Vagina (tissue), 2 donors: ENCODE data around the gene CASKIN1. TPM values are rescaled to one million over a fixed set of nuclear protein-coding genes. Genes with fewer than 3 reads are reported as not detected.
"Not testable (repeated sequence)": the region's sequence is repeated elsewhere in the genome, so short reads cannot be mapped to it uniquely, and the experiment has no call there.

ENCODE experiments used
- DNase-seq, 2 donors: peaks; one replicate each; pipeline ENCODE4 v3.0.0-alpha.2; 2017; ENCODE audit errors: extremely low spot score in 2 of 2
- H3K27ac ChIP-seq: fragments of 200-600 bp; sonication (generic); one replicate; pipeline ENCODE4 v1.5.1; 2019
- H3K27me3 ChIP-seq: fragments of 200-600 bp; sonication (generic); one replicate; pipeline ENCODE4 v1.5.1; 2019
- H3K36me3 ChIP-seq, 2 donors: fragments of 200-600 bp; sonication (generic); one replicate each; pipeline ENCODE4 v1.5.1; 2017 to 2019
- H3K4me1 ChIP-seq: fragments of 200-600 bp; sonication (generic); one replicate; pipeline ENCODE4 v1.5.1; 2019
- H3K4me3 ChIP-seq, 2 donors: fragments of 200-600 bp; sonication (generic); 1 replicate in 1 of 2; 2 replicates in 1 of 2; pipeline ENCODE4 v1.5.1; 2016 to 2019
- H3K9me3 ChIP-seq: fragments of 200-600 bp; sonication (generic); one replicate; pipeline ENCODE4 v1.5.1; 2019
- POLR2A ChIP-seq, 2 donors: fragments of 450-650 bp; IDR thresholded peaks; one replicate each; pipeline ENCODE4 v1.6.1; 2017; ENCODE audit warnings: antibody characterized with exemption in 2 of 2, mild to moderate bottlenecking in 2 of 2, moderate library complexity in 2 of 2
- POLR2AphosphoS5 ChIP-seq, 2 donors: sonication (generic); formaldehyde crosslinking; IDR thresholded peaks; one replicate each; pipeline ENCODE4 v1.9.0; 2017; ENCODE audit warnings: antibody characterized with exemption in 2 of 2, mild to moderate bottlenecking in 2 of 2, low read depth in 1 of 2; ENCODE audit not compliant: insufficient read depth in 1 of 2
- intact Hi-C: fragments of 100-400 bp; cut with DNase I; formaldehyde crosslinking; loops from one replicate; pipeline ENCODE4 v1.15.1; 2023
- total RNA-seq: library from RNA; depleted of rRNA; stranded (reverse); fragments of >200 nt; gene quantifications from one replicate; pipeline ENCODE4 v1.2.3, GENCODE V29; 2016
- TF ChIP-seq, protein P1 (sequence below), 3 experiments: fragments of 450-650 bp in 2 of 3; fragments of 200-600 bp in 1 of 3; sonication (generic) in 1 of 3; IDR thresholded peaks; one replicate each; pipeline ENCODE4 v1.5.1; 2017 to 2019; ENCODE audit warnings: antibody characterized with exemption in 3 of 3, mild to moderate bottlenecking in 2 of 3, moderate library complexity in 2 of 3

CASKIN1 gene
- total RNA-seq, 1 donor from 2014 or later = 0.25 TPM

DNA sequence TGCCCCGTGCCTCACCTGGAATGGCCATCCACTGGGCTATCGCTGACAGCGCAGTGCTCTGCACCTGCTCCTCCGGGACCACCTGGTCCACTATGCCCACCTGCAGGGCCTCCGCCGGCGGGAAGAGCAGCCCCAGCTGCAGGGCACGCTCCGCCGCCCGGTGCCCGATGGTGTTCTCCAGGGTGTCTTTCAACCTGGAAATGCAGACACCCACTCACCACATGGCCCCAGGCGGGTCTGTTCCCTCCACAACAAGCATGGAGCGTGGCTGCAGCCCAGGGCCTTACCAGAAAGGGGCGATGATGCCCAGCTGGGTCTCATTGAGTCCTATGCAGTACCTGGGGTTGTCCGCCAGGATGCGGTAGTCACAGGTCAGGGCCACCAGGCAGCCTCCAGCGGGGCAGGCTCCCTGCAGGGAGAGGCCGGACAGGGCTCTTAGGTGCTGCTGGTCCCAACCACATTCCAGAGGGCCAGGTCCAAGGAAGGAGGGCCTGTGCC, 46.7 kb upstream of the CASKIN1 start:
- peaks cover 0 to 40% of the 10 kb centered on the region in 2 donors for H3K36me3 ChIP-seq
- DNase-seq = no peak
- H3K27ac ChIP-seq = no peak overlapping the region
- no peaks in the 10 kb centered on the region for H3K4me1 ChIP-seq
- no peaks in the 10 kb centered on the region for H3K27me3 ChIP-seq
- H3K4me3 ChIP-seq = no peak overlapping the region
- intact Hi-C loops = no loop called here
- TF ChIP-seq POLR2A (IDR thresholded peaks at IDR 0.05) (no peak), POLR2AphosphoS5 (IDR thresholded peaks at IDR 0.05; ENCODE audit: insufficient read depth in 1 of 2, low read depth in 1 of 2) (no peak)
- TF ChIP-seq, protein P1, sequence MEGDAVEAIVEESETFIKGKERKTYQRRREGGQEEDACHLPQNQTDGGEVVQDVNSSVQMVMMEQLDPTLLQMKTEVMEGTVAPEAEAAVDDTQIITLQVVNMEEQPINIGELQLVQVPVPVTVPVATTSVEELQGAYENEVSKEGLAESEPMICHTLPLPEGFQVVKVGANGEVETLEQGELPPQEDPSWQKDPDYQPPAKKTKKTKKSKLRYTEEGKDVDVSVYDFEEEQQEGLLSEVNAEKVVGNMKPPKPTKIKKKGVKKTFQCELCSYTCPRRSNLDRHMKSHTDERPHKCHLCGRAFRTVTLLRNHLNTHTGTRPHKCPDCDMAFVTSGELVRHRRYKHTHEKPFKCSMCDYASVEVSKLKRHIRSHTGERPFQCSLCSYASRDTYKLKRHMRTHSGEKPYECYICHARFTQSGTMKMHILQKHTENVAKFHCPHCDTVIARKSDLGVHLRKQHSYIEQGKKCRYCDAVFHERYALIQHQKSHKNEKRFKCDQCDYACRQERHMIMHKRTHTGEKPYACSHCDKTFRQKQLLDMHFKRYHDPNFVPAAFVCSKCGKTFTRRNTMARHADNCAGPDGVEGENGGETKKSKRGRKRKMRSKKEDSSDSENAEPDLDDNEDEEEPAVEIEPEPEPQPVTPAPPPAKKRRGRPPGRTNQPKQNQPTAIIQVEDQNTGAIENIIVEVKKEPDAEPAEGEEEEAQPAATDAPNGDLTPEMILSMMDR (IDR thresholded peaks at IDR 0.05) = no peak
- H3K9me3 ChIP-seq = no peaks in the 10 kb centered on the region

DNA sequence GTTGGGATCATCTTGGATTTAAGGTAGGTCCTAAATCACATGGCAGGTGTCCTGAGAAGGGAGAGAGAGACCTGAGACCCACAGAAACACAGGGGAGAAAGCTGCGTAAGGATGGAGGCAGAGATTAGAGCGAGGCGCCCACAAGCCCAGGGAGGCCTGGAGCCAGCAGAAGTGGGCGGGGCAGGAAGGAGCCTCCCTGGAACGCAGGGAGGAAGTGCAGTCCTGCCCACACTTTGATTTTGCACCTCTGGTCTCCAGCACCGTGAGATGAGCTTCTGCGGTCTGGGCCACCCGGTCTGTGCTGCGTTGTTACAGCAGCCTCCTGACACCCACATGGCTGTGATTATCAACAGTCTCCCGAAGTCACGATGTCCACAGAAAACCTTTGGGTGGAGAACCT, 46.2 kb upstream of the CASKIN1 start:
- H3K4me3 ChIP-seq = no peak overlapping the region
- DNase-seq = no peak
- peaks cover under 1% of the 10 kb centered on the region for H3K27me3 ChIP-seq
- H3K36me3 ChIP-seq = peaks cover 0 to 40% of the 10 kb centered on the region in 2 donors
- no peak overlapping the region for H3K27ac ChIP-seq
- peaks cover 4% of the 10 kb centered on the region for H3K4me1 ChIP-seq
- H3K9me3 ChIP-seq = no peaks in the 10 kb centered on the region
- intact Hi-C loops = no loop called here
- TF ChIP-seq POLR2AphosphoS5 (IDR thresholded peaks at IDR 0.05; ENCODE audit: insufficient read depth in 1 of 2, low read depth in 1 of 2) = no peak
- TF ChIP-seq POLR2A (IDR thresholded peaks at IDR 0.05) = no peak
- TF ChIP-seq, protein P1 (IDR thresholded peaks at IDR 0.05) = no peak

DNA sequence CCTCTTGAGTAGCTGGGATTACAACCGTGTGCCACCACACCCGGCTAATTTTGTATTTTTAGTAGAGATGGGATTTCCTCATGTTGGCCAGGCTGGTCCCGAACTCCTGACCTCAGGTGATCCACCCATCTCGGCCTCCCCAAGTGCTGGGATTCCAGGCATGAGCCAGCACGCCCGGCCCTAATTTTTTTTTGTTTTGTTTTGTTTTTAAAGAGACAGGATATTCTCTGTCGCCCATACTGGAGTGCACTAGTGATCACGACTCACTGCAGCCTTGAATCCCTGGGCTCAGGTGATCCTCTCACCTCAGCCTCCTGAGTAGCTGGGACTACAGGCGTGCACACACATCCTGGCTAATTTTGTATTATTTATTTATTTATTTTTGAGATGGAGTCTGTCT, 43.9 kb upstream of the CASKIN1 start:
- DNase-seq = not testable (repeated sequence)
- H3K36me3 ChIP-seq = peaks cover 0 to 29% of the 10 kb centered on the region in 2 donors

DNA sequence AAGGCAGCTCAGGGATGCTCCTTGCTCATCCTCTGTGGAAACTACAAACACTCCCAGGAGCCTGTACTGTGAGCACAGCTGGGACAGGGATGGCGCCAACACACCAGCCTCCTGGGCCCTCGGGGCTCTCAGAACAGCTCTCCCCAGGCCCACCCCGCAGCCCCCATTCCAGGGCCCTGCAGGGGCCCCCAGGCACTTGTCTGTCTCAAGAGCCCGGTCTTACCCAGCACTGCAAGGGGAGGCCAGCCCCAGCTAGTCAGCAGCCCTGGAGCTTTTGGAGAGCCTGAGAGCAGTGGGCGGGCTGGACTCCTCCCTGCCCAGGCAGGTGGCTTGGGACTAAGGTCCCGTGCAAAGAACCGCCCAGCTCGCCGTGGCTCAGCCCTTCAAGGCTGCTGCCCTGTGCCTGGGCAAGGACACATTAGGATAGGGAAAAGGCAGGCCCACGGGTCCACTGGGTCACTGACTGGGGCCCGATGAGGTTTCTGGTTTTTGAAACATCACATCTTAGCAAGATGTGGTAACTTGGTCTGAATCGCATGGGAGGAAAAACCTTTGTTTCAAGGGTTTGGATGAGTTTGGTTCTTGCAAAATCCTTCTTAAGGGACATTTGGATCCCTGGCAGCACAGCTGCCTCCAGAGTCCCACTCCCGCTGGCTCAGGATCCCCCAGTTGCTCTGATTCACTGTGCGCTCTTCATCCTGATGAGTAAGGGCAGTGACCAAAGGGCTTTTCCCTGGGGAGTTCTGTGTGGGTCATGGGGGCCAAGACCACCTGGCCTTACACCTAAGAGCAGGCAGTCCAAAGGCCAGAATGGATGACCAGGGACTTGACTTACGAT, 42.7 kb upstream of the CASKIN1 start:
- intact Hi-C loops = no loop called here
- no peak overlapping the region for H3K27ac ChIP-seq

More for the DNA sequence above, 43.9 kb upstream of the CASKIN1 start:
- H3K9me3 ChIP-seq, intact Hi-C loops, H3K4me3 ChIP-seq, H3K27ac ChIP-seq, H3K27me3 ChIP-seq: not testable (repeated sequence)
- peaks cover 22% of the 10 kb centered on the region for H3K4me1 ChIP-seq

DNA sequence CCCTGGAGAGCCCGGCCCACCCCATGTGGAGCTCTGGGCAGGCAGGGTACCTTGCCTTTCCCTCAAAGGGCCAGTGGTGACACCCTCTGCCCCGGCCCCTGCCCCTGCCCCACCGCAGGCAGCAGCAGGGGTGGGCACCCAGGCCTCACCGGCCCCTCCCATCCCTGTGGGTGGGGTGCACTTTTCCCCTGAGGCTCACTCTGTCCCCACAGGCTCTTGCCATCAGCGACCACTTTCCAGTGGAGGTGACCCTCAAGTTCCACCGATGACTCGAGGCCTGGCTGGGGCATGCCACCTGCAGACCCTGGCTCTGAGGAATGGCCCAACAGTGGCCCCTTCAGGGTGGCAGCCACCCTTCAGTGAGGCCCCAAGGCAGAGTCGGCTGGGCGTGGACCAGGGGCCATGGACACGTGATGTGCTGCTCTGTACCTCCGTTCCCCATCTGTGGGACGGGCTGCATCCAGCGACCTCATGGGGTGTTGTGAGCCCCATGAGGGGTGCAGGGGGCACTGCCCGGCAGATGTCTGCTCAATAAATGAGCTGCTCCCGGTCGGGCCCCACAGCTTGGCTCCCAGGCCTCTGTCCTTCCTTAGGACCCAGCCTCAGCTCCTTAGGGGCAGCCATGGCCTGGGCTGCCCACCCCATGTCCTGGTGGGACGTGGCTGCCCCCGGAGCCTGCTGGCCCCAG, 41.9 kb upstream of the CASKIN1 start:
- Histone ChIP-seq H3K36me3 (peaks cover 0 to 34% of the 10 kb centered on the region in 2 donors), H3K27ac (no peak overlapping the region), H3K9me3 (no peaks in the 10 kb centered on the region), H3K27me3 (peaks cover 9% of the 10 kb centered on the region), H3K4me1 (peaks cover 22% of the 10 kb centered on the region), H3K4me3 (no peak overlapping the region)
- DNase-seq = no peak
- no peak for TF ChIP-seq POLR2A (IDR thresholded peaks at IDR 0.05)
- intact Hi-C loops = no loop called here

More for the DNA sequence above, 42.7 kb upstream of the CASKIN1 start:
- no peak for DNase-seq
- no peak for TF ChIP-seq POLR2A (IDR thresholded peaks at IDR 0.05)
- no peak for TF ChIP-seq POLR2AphosphoS5 (IDR thresholded peaks at IDR 0.05; ENCODE audit: insufficient read depth in 1 of 2, low read depth in 1 of 2)
- TF ChIP-seq, protein P1 (IDR thresholded peaks at IDR 0.05) = no peak
- Histone ChIP-seq H3K4me3 (no peak overlapping the region), H3K9me3 (no peaks in the 10 kb centered on the region), H3K27me3 (peaks cover 9% of the 10 kb centered on the region), H3K36me3 (peaks cover 0 to 30% of the 10 kb centered on the region in 2 donors), H3K4me1 (peaks cover 22% of the 10 kb centered on the region)
